MCF 10A (cell line): ENCODE results near the gene PPHLN1. TPM values are rescaled to one million over a fixed set of nuclear protein-coding genes. Genes with fewer than 3 reads are reported as not detected.

Source experiments
- BruUV-seq: library from RNA; stranded (reverse); fragments of 400-500 nt; replicated peaks from 2 replicates; lab custom pipeline; 2021; lab: Mats Ljungman, UMichigan
- CTCF ChIA-PET: fragments of 300-600 bp; sonication (Branson Sonifier 250); formaldehyde crosslinking; extraction: SDS; loops from one replicate; lab custom pipeline; 2021; ENCODE audit warnings: antibody characterized with exemption, inconsistent platforms; lab: Yijun Ruan, JAX
- POLR2A ChIA-PET: fragments of 300-600, 350-650 bp; sonication (Branson Sonifier 250); formaldehyde crosslinking; extraction: SDS; loops from one replicate; lab custom pipeline; 2020; ENCODE audit warnings: antibody characterized with exemption, inconsistent platforms; lab: Yijun Ruan, JAX
- DNase-seq: peaks from one replicate; pipeline ENCODE4 v3.0.0-alpha.2; 2018; ENCODE audit not compliant: unreplicated experiment
- H3K27ac Mint-ChIP-seq: one replicate; pipeline ENCODE4 v1.8.0; 2022; ENCODE audit warnings: mild to moderate bottlenecking, low read depth, mixed read lengths; ENCODE audit not compliant: unreplicated experiment
- H3K27me3 Mint-ChIP-seq: one replicate; pipeline ENCODE4 v1.8.0; 2022; ENCODE audit warnings: mixed read lengths; ENCODE audit not compliant: insufficient read depth, unreplicated experiment
- H3K36me3 Mint-ChIP-seq: one replicate; pipeline ENCODE4 v1.8.0; 2022; ENCODE audit warnings: mild to moderate bottlenecking, moderate library complexity, mixed read lengths; ENCODE audit not compliant: insufficient read depth, unreplicated experiment
- H3K4me1 Mint-ChIP-seq: one replicate; pipeline ENCODE4 v1.8.0; 2022; ENCODE audit warnings: mixed read lengths; ENCODE audit not compliant: insufficient read depth, unreplicated experiment
- H3K4me3 Mint-ChIP-seq: one replicate; pipeline ENCODE4 v1.8.0; 2022; ENCODE audit warnings: mild to moderate bottlenecking, moderate library complexity, mixed read lengths; ENCODE audit not compliant: unreplicated experiment
- H3K9me3 Mint-ChIP-seq: one replicate; pipeline ENCODE4 v1.8.0; 2022; ENCODE audit warnings: mixed read lengths; ENCODE audit not compliant: unreplicated experiment
- CTCF ChIP-seq: fragments of 200-600 bp; IDR thresholded peaks from one replicate; pipeline ENCODE4 v1.8.0; 2022; ENCODE audit warnings: antibody characterized with exemption, mild to moderate bottlenecking; ENCODE audit not compliant: unreplicated experiment
- intact Hi-C: fragments of 100-400 bp; cut with micrococcal nuclease; formaldehyde crosslinking; loops from 2 replicates; pipeline ENCODE4 v1.14.1; 2022
- total RNA-seq: library from RNA; stranded (reverse); gene quantifications from 2 replicates; pipeline ENCODE4 v1.2.3, GENCODE V29; 2022

The PPHLN1 gene
- total RNA-seq, 1 experiment from 2014 or later = 54.5 TPM

GRCh38 chr12:42442888-42443287 is 116.9 kb downstream of the PPHLN1 start:
- no peak for DNase-seq
- Mint-ChIP-seq H3K27ac (no peak overlapping the region), H3K36me3 (peaks cover 49% of the 10 kb centered on the region), H3K9me3 (no peaks in the 10 kb centered on the region), H3K4me3 (no peak overlapping the region), H3K27me3 (no peaks in the 10 kb centered on the region), H3K4me1 (peaks cover 6% of the 10 kb centered on the region)
- intact Hi-C loops = no loop called here
- POLR2A ChIA-PET = no interaction called here
- TF ChIP-seq CTCF = no peak
- BruUV-seq = no TSS peak
- CTCF ChIA-PET = interaction anchor here (0.5 to 0.6 kb wide), 2 partner anchors 16 to 21 kb away, joined by 3 to 4 read pairs; no protein-coding TSS in a partner anchor

DNA sequence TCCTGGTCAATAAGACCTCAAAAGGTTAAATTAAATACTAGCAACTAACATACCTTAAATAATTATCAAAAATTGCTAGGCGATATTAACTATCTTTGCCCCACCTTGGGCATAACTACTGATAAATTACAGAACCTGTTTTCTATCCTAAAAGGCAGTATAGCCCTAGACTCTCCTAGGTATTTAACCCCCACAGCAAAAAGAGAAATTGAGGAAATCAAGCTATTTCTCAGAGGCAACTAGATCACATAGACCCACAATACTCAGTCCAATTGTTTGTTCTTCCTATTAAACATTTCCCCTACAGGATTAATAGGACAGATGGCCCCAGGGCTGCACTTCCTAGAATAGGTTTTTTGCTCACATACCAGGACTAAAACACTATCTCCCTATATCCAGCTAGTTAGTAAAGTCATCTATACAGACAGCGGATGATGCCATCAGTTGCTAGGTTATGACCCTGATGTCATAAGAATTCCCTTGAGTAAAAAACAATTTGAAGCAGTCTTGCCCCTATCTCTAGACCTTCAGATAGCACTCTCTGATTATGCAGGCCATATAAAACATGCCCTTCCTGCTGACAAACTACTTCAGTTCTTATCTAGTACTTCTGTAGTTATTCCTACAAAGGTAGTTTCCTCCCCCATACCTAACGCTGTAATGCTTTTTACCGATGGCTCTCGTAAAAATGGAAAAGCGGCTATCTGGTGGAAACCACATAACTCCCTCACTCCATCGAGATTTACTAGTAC is 118.4 kb downstream of the PPHLN1 start:
- no peak overlapping the region for H3K27ac Mint-ChIP-seq
- H3K27me3 Mint-ChIP-seq = no peaks in the 10 kb centered on the region
- DNase-seq = no peak
- peaks cover 52% of the 10 kb centered on the region for H3K36me3 Mint-ChIP-seq
- no TSS peak for BruUV-seq
- no peak overlapping the region for H3K4me3 Mint-ChIP-seq
- H3K9me3 Mint-ChIP-seq = no peaks in the 10 kb centered on the region
- peaks cover 6% of the 10 kb centered on the region for H3K4me1 Mint-ChIP-seq
- intact Hi-C loops = no loop called here
- ChIA-PET CTCF (no interaction called here), POLR2A (interaction anchor here (0.6 to 0.9 kb wide), 2 partner anchors 23 to 30 kb away, joined by 3 read pairs; no protein-coding TSS in a partner anchor)
- no peak for TF ChIP-seq CTCF

DNA sequence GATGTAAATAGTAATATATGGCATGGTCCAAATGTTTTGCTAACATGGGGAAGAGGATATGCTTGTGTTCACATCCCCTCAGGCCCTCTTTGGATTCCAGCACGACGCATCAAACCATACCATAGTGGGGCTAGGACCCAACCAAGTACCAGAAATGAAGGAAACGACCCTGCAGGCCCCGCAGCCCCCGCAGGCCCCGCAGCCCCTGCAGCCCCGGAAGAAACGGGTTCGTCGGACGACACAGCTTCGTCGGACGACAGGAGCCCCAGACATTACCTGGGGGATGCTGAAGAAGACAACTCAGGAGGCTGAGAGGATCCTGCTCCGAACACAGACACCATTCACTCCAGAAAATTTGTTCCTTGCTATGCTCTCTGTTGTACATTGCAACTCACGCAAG is 119.9 kb downstream of the PPHLN1 start:
- Mint-ChIP-seq H3K4me3 (no peak overlapping the region), H3K4me1 (peaks cover 11% of the 10 kb centered on the region), H3K36me3 (peaks cover 59% of the 10 kb centered on the region), H3K9me3 (no peaks in the 10 kb centered on the region), H3K27me3 (no peaks in the 10 kb centered on the region), H3K27ac (no peak overlapping the region)
- DNase-seq = no peak
- no TSS peak for BruUV-seq
- ChIA-PET POLR2A (no interaction called here), CTCF (no interaction called here)
- intact Hi-C loops = no loop called here
- no peak for TF ChIP-seq CTCF

DNA sequence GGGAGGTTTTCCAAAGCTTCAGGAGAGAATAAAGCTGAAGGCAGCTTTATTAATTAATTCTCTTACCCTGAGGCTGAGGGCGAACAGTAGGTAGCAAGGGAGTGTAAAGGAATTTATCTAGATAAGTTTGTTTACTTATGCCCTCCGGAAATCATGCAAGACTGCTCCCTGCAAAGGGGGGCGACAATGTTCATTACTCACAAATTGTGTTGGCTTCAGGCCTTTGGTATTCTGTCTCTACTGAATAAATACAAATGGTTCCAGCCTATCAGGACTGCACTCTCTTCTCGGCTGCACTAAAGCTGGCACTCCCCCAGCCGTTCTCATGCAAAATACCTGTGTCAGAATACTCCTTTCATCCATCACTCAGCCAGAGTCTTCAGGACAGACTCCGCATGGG is 120.8 kb downstream of the PPHLN1 start:
- Mint-ChIP-seq H3K9me3 (no peaks in the 10 kb centered on the region), H3K4me3 (no peak overlapping the region), H3K36me3 (peaks cover 57% of the 10 kb centered on the region), H3K27me3 (no peaks in the 10 kb centered on the region), H3K4me1 (peaks cover 11% of the 10 kb centered on the region), H3K27ac (no peak overlapping the region)
- no peak for DNase-seq
- intact Hi-C loops = no loop called here
- BruUV-seq = no TSS peak
- POLR2A ChIA-PET = no interaction called here
- TF ChIP-seq CTCF = no peak
- CTCF ChIA-PET = interaction anchor here (0.6 to 0.7 kb wide), 2 partner anchors 11 to 44 kb away, joined by 3 to 5 read pairs; no protein-coding TSS in a partner anchor
